DMS79 treated with DMSO at 0.1 percent for 48 hours (cell line): ENCODE data around the gene CNOT2.
"Not testable (repeated sequence)": the region's sequence is repeated elsewhere in the genome, so short reads cannot be mapped to it uniquely, and the experiment has no call there.

ENCODE experiments used
- DNase-seq: peaks from one replicate; lab custom pipeline; 2025; lab: John Stamatoyannopoulos, UW

CNOT2 gene

GRCh38 chr12:70366581-70367257 lies 123.5 kb downstream of the CNOT2 start:
- peak; percentile 7 for DNase-seq

DNA sequence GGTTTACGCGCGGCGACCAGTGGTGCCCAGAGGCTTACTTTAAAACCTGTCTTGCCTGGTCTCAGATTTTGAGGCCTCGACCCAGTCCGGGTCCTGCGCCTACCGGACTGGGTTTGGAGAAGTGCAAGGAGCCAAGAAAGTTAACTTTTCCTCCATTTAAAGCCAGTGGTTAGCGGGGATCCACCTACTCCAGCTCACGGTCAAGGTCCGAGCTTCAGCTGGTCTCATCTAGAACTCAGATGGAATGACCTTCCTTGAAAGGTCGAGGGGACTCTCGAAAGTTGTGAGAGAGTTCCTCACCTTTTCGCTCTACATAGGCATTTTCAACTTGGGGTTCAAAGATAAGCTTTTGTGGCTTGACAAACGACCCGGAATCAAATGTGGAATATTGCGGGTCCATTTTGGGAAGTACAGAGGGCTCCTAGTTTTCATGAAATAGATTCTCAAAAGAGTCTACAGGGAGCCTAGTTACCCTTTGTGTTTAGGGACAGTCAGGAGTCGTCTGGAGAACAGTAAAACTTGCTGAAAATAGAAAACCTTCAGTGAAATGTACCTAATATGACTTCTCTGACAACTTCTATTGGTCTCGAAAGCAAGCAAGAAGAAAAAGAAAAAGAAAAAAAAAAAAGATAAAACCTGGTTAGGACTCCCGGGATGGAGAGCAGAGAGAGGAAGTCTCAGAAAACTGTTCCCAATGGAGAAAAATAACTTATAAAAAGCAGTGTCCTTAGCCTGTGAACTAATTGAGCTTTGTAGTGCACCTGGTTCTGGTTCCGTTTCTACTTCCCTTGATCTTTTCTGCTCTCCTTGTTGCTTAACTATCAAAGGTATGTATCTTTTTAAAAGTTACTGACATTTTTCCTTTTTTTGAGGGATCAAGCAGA lies 124.3 kb downstream of the CNOT2 start:
- no peak for DNase-seq

DNA sequence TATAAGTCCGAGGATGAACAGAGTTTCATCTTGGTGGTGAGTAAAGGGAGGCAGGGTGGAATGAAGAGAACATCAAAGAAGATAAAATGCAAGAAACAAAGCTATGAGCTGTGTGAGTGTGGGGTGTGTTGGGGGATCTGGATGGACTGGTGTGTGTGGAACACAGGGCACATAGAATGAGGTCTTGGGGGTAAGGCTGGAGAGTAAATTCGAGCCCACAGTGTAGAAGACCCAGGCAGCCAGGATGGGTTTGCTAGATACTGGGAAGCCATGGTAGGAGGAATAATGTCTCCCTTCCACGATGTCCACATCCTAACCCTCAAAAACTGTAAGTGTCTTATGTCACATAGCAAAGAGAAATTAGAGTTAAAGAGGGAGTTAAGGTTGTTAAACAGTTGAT lies 129.6 kb downstream of the CNOT2 start:
- DNase-seq: no peak

DNA sequence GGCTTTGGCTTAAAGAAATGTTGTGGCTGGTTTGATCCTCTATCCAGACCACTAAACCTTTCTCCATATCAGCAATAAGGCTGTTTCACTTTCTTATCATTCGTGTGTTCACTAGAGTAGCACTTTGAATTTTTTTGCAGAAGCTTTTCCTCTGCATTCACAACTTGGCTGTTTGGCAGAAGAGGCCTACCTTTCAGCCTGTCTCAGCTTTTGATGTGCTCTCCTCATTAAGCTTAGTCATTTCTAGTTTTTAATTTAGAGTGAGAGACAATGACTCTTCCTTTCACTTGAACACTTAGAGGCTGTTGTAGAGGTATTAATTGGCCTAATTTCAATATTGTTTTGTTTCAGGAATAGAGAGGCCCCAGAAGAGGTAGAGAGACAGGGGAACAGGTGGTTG lies 136.6 kb downstream of the CNOT2 start:
- no peak for DNase-seq

- no peak for DNase-seq
Observed at GRCh38 chr12:70383484-70383883, 140.3 kb downstream of the CNOT2 start.

DNA sequence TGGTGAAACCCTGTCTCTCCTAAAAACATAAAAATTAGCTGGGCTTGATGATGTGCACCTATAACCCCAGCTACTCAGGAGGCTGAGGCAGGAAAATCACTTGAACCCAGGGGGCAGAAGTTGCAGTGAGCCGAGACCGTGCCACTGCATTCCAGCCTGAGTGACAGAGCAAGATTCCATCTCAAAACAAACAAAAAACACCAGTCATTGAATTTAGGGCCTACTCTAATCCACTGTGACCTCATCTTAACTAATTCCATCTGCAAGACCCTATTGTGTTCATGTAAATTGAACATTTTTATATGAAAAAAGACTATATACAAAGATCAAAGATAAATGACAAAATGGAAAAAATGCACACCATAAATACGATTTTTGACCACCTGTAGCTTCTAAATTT lies 140.7 kb downstream of the CNOT2 start:
- DNase-seq: no peak

- no peak for DNase-seq
Observed at GRCh38 chr12:70386771-70387170, 143.5 kb downstream of the CNOT2 start.

- DNase-seq: no peak
Observed at GRCh38 chr12:70389678-70390077, 146.4 kb downstream of the CNOT2 start.

DNA sequence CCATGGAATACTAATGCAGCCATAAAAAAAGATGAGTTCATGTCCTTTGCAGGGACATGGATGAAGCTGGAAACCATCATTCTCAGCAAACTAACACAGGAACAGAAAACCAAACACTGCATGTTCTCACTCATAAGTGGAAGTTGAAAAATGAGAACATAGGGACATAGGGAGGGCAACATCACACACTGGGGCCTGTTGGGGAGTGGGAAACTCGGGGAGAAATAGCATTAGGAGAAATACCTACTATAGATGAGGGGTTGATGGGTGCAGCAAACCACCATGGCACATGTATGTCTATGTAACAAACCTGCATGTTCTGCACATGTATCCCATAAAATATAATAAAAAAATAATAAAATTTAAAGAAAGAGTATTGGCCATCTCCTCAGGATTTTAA lies 149.4 kb downstream of the CNOT2 start:
- DNase-seq: not testable (repeated sequence)

DNA sequence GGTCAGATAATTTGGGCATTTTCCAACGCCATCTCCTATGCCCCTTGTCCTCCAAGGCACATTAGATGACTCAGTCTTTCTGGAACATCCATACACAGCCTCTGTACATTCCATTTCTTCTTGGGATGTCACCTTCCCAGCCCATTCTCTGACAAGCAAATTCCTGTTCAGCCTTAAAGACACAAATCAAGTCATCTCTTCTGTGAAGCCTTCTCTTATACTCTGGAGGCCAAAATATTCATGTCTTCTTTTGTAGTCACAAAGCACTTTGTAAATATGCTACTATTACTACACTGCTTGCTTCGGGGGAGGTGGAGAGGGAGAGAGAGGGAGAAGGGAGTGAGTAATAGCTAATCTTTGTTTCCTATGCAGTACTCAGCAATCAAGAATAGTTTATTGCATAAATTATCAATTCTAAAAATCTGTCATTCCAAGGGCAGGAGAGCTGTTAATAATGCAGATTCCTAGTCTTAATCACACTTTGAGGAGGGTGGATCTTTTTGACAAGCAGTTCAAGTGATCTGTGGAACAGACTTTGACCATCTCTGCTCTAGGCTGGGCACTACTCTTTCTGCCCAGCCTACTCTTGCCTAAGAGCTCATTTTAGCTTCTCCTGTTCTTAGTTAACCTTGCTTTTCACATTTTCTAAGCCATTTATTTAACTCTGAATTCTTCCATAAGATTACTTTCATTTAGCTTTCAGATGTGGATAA lies 150.7 kb downstream of the CNOT2 start:
- no peak for DNase-seq

GRCh38 chr12:70398002-70398401 lies 154.8 kb downstream of the CNOT2 start:
- DNase-seq: no peak

DNA sequence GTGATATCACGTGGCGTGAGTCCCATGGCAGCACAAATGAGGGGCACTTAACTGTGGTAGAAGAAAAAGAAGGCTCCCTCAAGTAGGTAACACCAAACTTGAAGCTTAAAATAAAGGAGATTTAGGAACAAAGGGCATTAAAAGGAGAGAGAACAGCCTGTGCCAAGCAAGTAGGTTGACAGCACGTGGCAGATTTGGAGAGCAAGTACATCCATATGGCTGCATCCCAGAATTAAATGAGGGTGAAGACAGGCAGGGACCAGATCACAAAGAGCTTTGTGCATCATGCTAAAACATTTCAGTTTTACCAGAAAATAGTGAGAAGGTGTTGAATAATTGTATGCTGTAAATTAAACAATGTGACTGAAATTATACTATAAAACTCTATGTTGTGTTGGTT lies 155.6 kb downstream of the CNOT2 start:
- no peak for DNase-seq

GRCh38 chr12:70399311-70399710 lies 156.1 kb downstream of the CNOT2 start:
- no peak for DNase-seq

DNA sequence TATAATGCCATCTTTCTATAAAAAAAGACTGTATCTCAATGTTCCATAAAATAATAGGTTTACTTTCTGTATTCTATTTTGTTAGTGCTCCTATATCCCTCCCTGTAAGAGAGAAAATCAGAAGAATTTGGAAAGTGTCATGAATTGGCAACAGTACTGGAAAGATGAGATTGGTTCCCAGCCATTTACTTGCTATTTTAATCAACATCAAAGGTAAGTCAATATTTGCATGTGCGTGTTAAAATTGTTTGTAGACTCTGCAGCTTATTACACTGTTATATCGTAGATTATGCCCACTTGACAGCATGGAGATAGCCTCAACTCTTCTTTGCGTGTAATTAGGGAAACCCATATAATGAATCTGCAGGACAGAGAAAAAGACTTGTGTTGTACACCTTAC lies 156.9 kb downstream of the CNOT2 start:
- no peak for DNase-seq

- no peak for DNase-seq
Observed at GRCh38 chr12:70402597-70402996, 159.4 kb downstream of the CNOT2 start.

- no peak for DNase-seq
Observed at GRCh38 chr12:70403826-70404225, 160.6 kb downstream of the CNOT2 start.
